Lower leg skin (tissue), 4 donors: Measurements from ENCODE around the gene TEX51. TPM values are rescaled to one million over a fixed set of nuclear protein-coding genes. Genes with fewer than 3 reads are reported as not detected.

Source experiments
- DNase-seq, 2 donors: peaks; one replicate each; pipeline ENCODE4 v3.0.0-alpha.2; 2019; ENCODE audit warnings: low spot score in 2 of 2
- H3K4me3 ChIP-seq: fragments of 200-600 bp; sonication (generic); 2 replicates; pipeline ENCODE4 v1.5.1; 2017; ENCODE audit warnings: mild to moderate bottlenecking, low read depth; ENCODE audit not compliant: poor library complexity, severe bottlenecking
- CTCF ChIP-seq, 3 donors: fragments of 450-650 bp; IDR thresholded peaks; one replicate each; pipeline ENCODE4 v1.5.1; 2016; ENCODE audit warnings: antibody characterized with exemption in 3 of 3, mild to moderate bottlenecking in 3 of 3, moderate library complexity in 2 of 3
- POLR2A ChIP-seq, 2 donors: fragments of 450-650 bp; IDR thresholded peaks; one replicate each; pipeline ENCODE4 v1.6.1; 2016 to 2017; ENCODE audit warnings: antibody characterized with exemption in 2 of 2, mild to moderate bottlenecking in 1 of 2, moderate library complexity in 1 of 2
- WGBS, 2 donors: methylation state at CpG; one replicate each; pipeline ENCODE4 v1.1.5; 2018; 5-methylcytosine and 5-hydroxymethylcytosine counted together
- intact Hi-C: fragments of 100-400 bp; cut with DNase I; formaldehyde crosslinking; loops from one replicate; pipeline ENCODE4 v1.15.0; 2023; ENCODE audit warnings: low total_unique reads
- total RNA-seq, 4 donors: library from RNA; depleted of rRNA; stranded (reverse); fragments of >200 nt; gene quantifications; one replicate each; pipeline ENCODE4 v1.1.0, GENCODE V29; 2016

The TEX51 gene
- total RNA-seq, 4 donors from 2014 or later: not detected

- WGBS, 2 donors: 91 to 93% methylated on average over 4 of the region's 4 CpGs
- no peak for TF ChIP-seq POLR2A (IDR thresholded peaks at IDR 0.05)
- TF ChIP-seq CTCF (IDR thresholded peaks at IDR 0.05): no peak
- H3K4me3 ChIP-seq: no peak overlapping the region
- DNase-seq: peak in 1 of 2 donors; percentile 43
- intact Hi-C loops: no loop called here
Observed at GRCh38 chr2:126916744-126917143, 18.1 kb downstream of the TEX51 start.

GRCh38 chr2:126921066-126921465 is 22.4 kb downstream of the TEX51 start:
- no peak overlapping the region for H3K4me3 ChIP-seq
- no peak for TF ChIP-seq POLR2A (IDR thresholded peaks at IDR 0.05)
- no peak for TF ChIP-seq CTCF (IDR thresholded peaks at IDR 0.05)
- no peak for DNase-seq
- 63 to 80% methylated on average over 1 of the region's 1 CpG for WGBS, 2 donors
- intact Hi-C loops: no loop called here

- DNase-seq: no peak
- intact Hi-C loops: no loop called here
- WGBS, 2 donors: 90 to 93% methylated on average over 5 of the region's 5 CpGs
Observed at GRCh38 chr2:126930970-126931590, 32.4 kb downstream of the TEX51 start.

GRCh38 chr2:126932529-126932928 is 33.8 kb downstream of the TEX51 start:
- intact Hi-C loops: no loop called here
- WGBS, 2 donors: 79% methylated on average over 4 of the region's 4 CpGs
- TF ChIP-seq POLR2A (IDR thresholded peaks at IDR 0.05) (no peak), CTCF (IDR thresholded peaks at IDR 0.05) (no peak)
- H3K4me3 ChIP-seq: no peak overlapping the region
- no peak for DNase-seq

More at GRCh38 chr2:126930970-126931590, 32.4 kb downstream of the TEX51 start:
- no peak overlapping the region for H3K4me3 ChIP-seq
- TF ChIP-seq CTCF (IDR thresholded peaks at IDR 0.05): no peak
- TF ChIP-seq POLR2A (IDR thresholded peaks at IDR 0.05): no peak

- H3K4me3 ChIP-seq: no peak overlapping the region
- 59 to 60% methylated on average over 14 of the region's 14 CpGs for WGBS, 2 donors
- intact Hi-C loops: no loop called here
- no peak for DNase-seq
- no peak for TF ChIP-seq CTCF (IDR thresholded peaks at IDR 0.05)
- TF ChIP-seq POLR2A (IDR thresholded peaks at IDR 0.05): no peak
Observed at GRCh38 chr2:126932966-126933710, 34.4 kb downstream of the TEX51 start.
